HepG2 (cell line): ENCODE measurements around the gene C13orf46. TPM values are rescaled to one million over a fixed set of nuclear protein-coding genes. Genes with fewer than 3 reads are reported as not detected.

Experiments
- ATAC-seq: fragments of 200-7000 bp; cut with Tn5 transposase; 3 replicates; pipeline ENCODE4 v1.9.1; 2020; ENCODE audit warnings: mild to moderate bottlenecking, moderate library complexity
- BruUV-seq: library from RNA; stranded (reverse); fragments of 400-500 nt; replicated peaks from 2 replicates; lab custom pipeline; 2021; lab: Mats Ljungman, UMichigan
- CTCF ChIA-PET: fragments of 300-600 bp; formaldehyde crosslinking; extraction: SDS; loops from one replicate; lab custom pipeline; 2021; ENCODE audit warnings: low total read pairs, inconsistent platforms, low intra/inter-chr PET ratio; lab: Yijun Ruan, JAX
- POLR2A ChIA-PET: fragments of 350-600 bp; sonication (Branson Sonifier 250); formaldehyde crosslinking; loops from one replicate; lab custom pipeline; 2020; ENCODE audit warnings: antibody characterized with exemption, inconsistent platforms; lab: Yijun Ruan, JAX
- DNase-seq: peaks from one replicate; pipeline ENCODE4 v3.0.0-alpha.2; 2015; ENCODE audit warnings: low spot score
- FAIRE-seq: peaks from 3 replicates; lab custom pipeline; 2011; peaks lifted over from hg19 to GRCh38; lab: Jason Lieb, UNC
- H2AFZ ChIP-seq: one replicate; pipeline ENCODE4 v1.6.1; 2011; ENCODE audit warnings: low read length, inconsistent platforms
- H3K27ac ChIP-seq: fragments of 300-600 bp; 3 replicates; pipeline ENCODE4 v1.8.0; 2011; ENCODE audit warnings: mixed run types, mild to moderate bottlenecking, mixed read lengths, low read length, inconsistent platforms; ENCODE audit not compliant: insufficient read depth; ENCODE audit errors: extremely low read length
- H3K27me3 ChIP-seq, 2 experiments: fragments of 200-600 bp in 1 of 2; 2 replicates in 1 of 2; 3 replicates in 1 of 2; pipeline versions ENCODE4 v1.6.0 to v1.8.0; 2011; ENCODE audit warnings: low read length in 2 of 2, mild to moderate bottlenecking in 2 of 2, moderate library complexity in 2 of 2, inconsistent platforms in 1 of 2; ENCODE audit not compliant: insufficient read depth in 2 of 2, control insufficient read depth in 1 of 2
- H3K36me3 ChIP-seq, 2 experiments: fragments of 200-600 bp in 1 of 2; replicated peaks in 1 of 2; 2 replicates in 1 of 2; 3 replicates in 1 of 2; pipeline versions ENCODE4 v1.5.1 to v1.8.0; 2011; ENCODE audit warnings: low read length in 2 of 2, inconsistent platforms in 1 of 2; ENCODE audit not compliant: insufficient read depth in 2 of 2, control insufficient read depth in 1 of 2
- H3K4me1 ChIP-seq: 2 replicates; pipeline ENCODE4 v1.5.1; 2012; ENCODE audit warnings: low read length, inconsistent platforms; ENCODE audit not compliant: insufficient read depth
- H3K4me2 ChIP-seq: 2 replicates; pipeline ENCODE4 v1.6.0; 2011; ENCODE audit warnings: low read depth, low read length, inconsistent platforms
- H3K4me3 ChIP-seq, 3 experiments: fragments of 200-600 bp in 1 of 3; sonication (generic), shearing (Covaris generic) in 1 of 3; replicated peaks in 1 of 3; 2 replicates each; pipeline ENCODE4 v1.5.1; 2011 to 2016; ENCODE audit warnings: low read length in 3 of 3, inconsistent platforms in 2 of 3, low read depth in 2 of 3, mild to moderate bottlenecking in 2 of 3, control low read depth in 1 of 3, mixed read lengths in 1 of 3; ENCODE audit not compliant: insufficient read depth in 1 of 3
- H3K79me2 ChIP-seq: one replicate; pipeline ENCODE4 v1.6.1; 2011; ENCODE audit warnings: low read length, inconsistent platforms; ENCODE audit not compliant: insufficient read depth
- H3K9ac ChIP-seq: 2 replicates; pipeline ENCODE4 v1.6.0; 2011; ENCODE audit warnings: mild to moderate bottlenecking, low read depth, low read length, inconsistent platforms; ENCODE audit not compliant: insufficient read depth
- H3K9me3 ChIP-seq: 2 replicates; pipeline ENCODE4 v1.5.1; 2012; ENCODE audit warnings: mild to moderate bottlenecking, low read length
- H4K20me1 ChIP-seq: 2 replicates; pipeline ENCODE4 v1.6.0; 2011; ENCODE audit warnings: inconsistent platforms, mild to moderate bottlenecking, low read length, moderate library complexity; ENCODE audit not compliant: insufficient read depth
- ATAD3A ChIP-seq: sonication (generic); formaldehyde crosslinking; IDR thresholded peaks from 2 replicates; pipeline ENCODE4 v1.4.0; 2020; ENCODE audit warnings: missing genetic modification reagents
- ATF1 ChIP-seq: IDR thresholded peaks from 2 replicates; pipeline ENCODE4 v1.6.1; 2016; ENCODE audit warnings: mild to moderate bottlenecking, control low read depth
- ATM ChIP-seq: fragments of 450-650 bp; IDR thresholded peaks from 2 replicates; pipeline ENCODE4 v1.7.1; 2017; ENCODE audit warnings: mild to moderate bottlenecking, borderline replicate concordance
- MXD4 ChIP-seq: IDR thresholded peaks from 2 replicates; pipeline ENCODE4 v1.6.1; 2016; ENCODE audit warnings: mild to moderate bottlenecking, missing biosample characterization, missing genetic modification reagents
- NR0B2 ChIP-seq: sonication (generic); formaldehyde crosslinking; IDR thresholded peaks from 2 replicates; pipeline ENCODE4 v1.4.0; 2020; ENCODE audit warnings: mild to moderate bottlenecking, missing genetic modification reagents
- RXRB ChIP-seq: IDR thresholded peaks from 2 replicates; pipeline ENCODE4 v1.6.1; 2016; ENCODE audit warnings: borderline replicate concordance, missing genetic modification reagents, missing compliant biosample characterization
- XRCC5 ChIP-seq: fragments of 200-400 bp; formaldehyde crosslinking; optimal IDR thresholded peaks from 2 replicates; pipeline ENCODE3; 2017; ENCODE audit warnings: mild to moderate bottlenecking, low read length
- ZBTB7B ChIP-seq: sonication (generic); formaldehyde crosslinking; IDR thresholded peaks from 2 replicates; pipeline ENCODE4 v1.4.0; 2020; ENCODE audit warnings: missing genetic modification reagents
- ZNF124 ChIP-seq: sonication (generic); formaldehyde crosslinking; IDR thresholded peaks from 2 replicates; pipeline ENCODE4 v1.4.0; 2020; ENCODE audit warnings: missing genetic modification reagents
- ZNF280D ChIP-seq: sonication (generic); formaldehyde crosslinking; IDR thresholded peaks from 2 replicates; pipeline ENCODE4 v1.5.1; 2020; ENCODE audit warnings: mild to moderate bottlenecking, missing genetic modification reagents
- ZNF747 ChIP-seq: sonication (generic); formaldehyde crosslinking; IDR thresholded peaks from 2 replicates; pipeline ENCODE4 v1.8.1; 2023; ENCODE audit warnings: missing genetic modification reagents, mild to moderate bottlenecking, borderline replicate concordance
- WGBS: methylation state at CpG from one replicate; pipeline ENCODE4 v1.1.6; 2017; ENCODE audit warnings: low lambda C conversion rate; 5-methylcytosine and 5-hydroxymethylcytosine counted together
- in situ Hi-C: cut with HindIII; loops from 2 replicates; pipeline ENCODE4 v1.10.0; 2017; ENCODE audit warnings: low pct_unique_long_range_greater_than_20kb; ENCODE audit not compliant: extremely low pct_ligation_motif_present
- intact Hi-C: fragments of 100-400 bp; cut with micrococcal nuclease; formaldehyde crosslinking; loops from one replicate; pipeline ENCODE4 v1.10.0; 2022; ENCODE audit not compliant: unreplicated experiment
- polyA plus RNA-seq, 8 experiments: library from polyadenylated mRNA; depleted of rRNA in 3 of 8; stranded (reverse) in 7 of 8; unstranded in 1 of 8; fragments of >200 nt; fragmentation: Illumina TruSeq in 4 of 8; extraction: Trizol in 4 of 8; gene quantifications; 2 replicates each; pipeline versions ENCODE4 v1.2.1 to v1.2.3, GENCODE V29; 2011 to 2016; ENCODE audit warnings: low read depth in 4 of 8, missing spikeins in 1 of 8, mixed read lengths in 1 of 8; ENCODE audit not compliant: insufficient read depth in 1 of 8
- total RNA-seq, 5 experiments: library from RNA; depleted of rRNA; stranded (reverse); fragments of >200 nt; fragmentation: Illumina TruSeq; extraction: Trizol; gene quantifications; 2 replicates each; pipeline ENCODE4 v1.2.3, GENCODE V29; 2016; ENCODE audit warnings: low read depth in 1 of 5

Gene C13orf46
- total and polyA plus RNA-seq, 2 of the 13 experiments (the other 11 are each of a cell fraction or from before 2014, with no cell fraction given): 0.01 TPM; not detected in 1

GRCh38 chr13:113958373-113958772, 15.5 kb downstream of the C13orf46 start:
- BruUV-seq: no TSS peak

More at GRCh38 chr13:113958373-113958772, 15.5 kb downstream of the C13orf46 start:
- ATAC-seq (no peak), FAIRE-seq (no peak), DNase-seq (no peak)
- ChIA-PET POLR2A (no interaction called here), CTCF (no interaction called here)
- Histone ChIP-seq H3K79me2 (no peaks in the 10 kb centered on the region), H4K20me1 (no peaks in the 10 kb centered on the region), H3K9me3 (peaks cover 23% of the 10 kb centered on the region), H3K27me3 (peaks cover 0 to 1% of the 10 kb centered on the region in 2 experiments; a peak in 1 of 5 replicates), H3K4me2 (no peak overlapping the region), H3K4me1 (no peaks in the 10 kb centered on the region), H3K36me3 (no peaks in the 10 kb centered on the region), H3K9ac (no peak overlapping the region), H3K27ac (no peak overlapping the region), H3K4me3 (no peak overlapping the region), H2AFZ (no peak overlapping the region)
- TF ChIP-seq ATM: no peak
- no peak for TF ChIP-seq ZNF124 (CRISPR knock-in tag)
- TF ChIP-seq ZNF280D: no peak
- TF ChIP-seq XRCC5: no peak
- TF ChIP-seq ATAD3A (CRISPR knock-in tag): no peak
- no peak for TF ChIP-seq ATF1 (CRISPR knock-in tag)
- TF ChIP-seq ZNF747 (CRISPR knock-in tag): no peak
- no peak for TF ChIP-seq RXRB (CRISPR knock-in tag)
- no peak for TF ChIP-seq ZBTB7B
- TF ChIP-seq NR0B2 (CRISPR knock-in tag): no peak
- TF ChIP-seq MXD4 (CRISPR knock-in tag): no peak
- 59% methylated on average over 22 of the region's 22 CpGs for WGBS
- in situ Hi-C loops (no loop called here), intact Hi-C loops (no loop called here)
